Esophagus muscularis mucosa (tissue), 4 donors: ENCODE measurements around the gene NEMP2. TPM values are rescaled to one million over a fixed set of nuclear protein-coding genes. Genes with fewer than 3 reads are reported as not detected.

Experiments
- DNase-seq: peaks from one replicate; pipeline ENCODE4 v3.0.0-alpha.2; 2017; ENCODE audit errors: extremely low spot score
- H3K27ac ChIP-seq, 4 donors: fragments of 200-600 bp; sonication (generic); replicated peaks in 1 of 4; 1 replicate in 3 of 4; 2 replicates in 1 of 4; pipeline ENCODE4 v1.5.1; 2016 to 2019; ENCODE audit warnings: mild to moderate bottlenecking in 1 of 4
- H3K27me3 ChIP-seq, 4 donors: fragments of 200-600 bp; sonication (generic); one replicate each; pipeline versions ENCODE4 v1.5.1 to v1.6.0; 2016 to 2019
- H3K36me3 ChIP-seq, 4 donors: fragments of 200-600 bp; sonication (generic); one replicate each; pipeline ENCODE4 v1.5.1; 2016 to 2019
- H3K4me1 ChIP-seq, 4 donors: fragments of 200-600 bp; sonication (generic); one replicate each; pipeline ENCODE4 v1.5.1; 2016 to 2019
- H3K4me3 ChIP-seq, 4 donors: fragments of 200-600 bp; sonication (generic); 1 replicate in 2 of 4; 2 replicates in 2 of 4; pipeline ENCODE4 v1.5.1; 2016 to 2019; ENCODE audit warnings: mild to moderate bottlenecking in 4 of 4, moderate library complexity in 1 of 4
- H3K9me3 ChIP-seq, 4 donors: fragments of 200-600 bp; sonication (generic); 1 replicate in 3 of 4; 2 replicates in 1 of 4; pipeline ENCODE4 v1.5.1; 2016 to 2019
- EP300 ChIP-seq: sonication (generic); formaldehyde crosslinking; IDR thresholded peaks from one replicate; pipeline ENCODE4 v1.6.1; 2017; ENCODE audit warnings: antibody characterized with exemption
- POLR2A ChIP-seq: fragments of 450-650 bp; IDR thresholded peaks from one replicate; pipeline ENCODE4 v1.6.1; 2017; ENCODE audit warnings: antibody characterized with exemption, moderate library complexity, mild to moderate bottlenecking, low read depth
- POLR2AphosphoS5 ChIP-seq, 2 donors: sonication (generic); formaldehyde crosslinking; IDR thresholded peaks; one replicate each; pipeline ENCODE4 v1.6.1; 2017; ENCODE audit warnings: antibody characterized with exemption in 2 of 2
- WGBS: methylation state at CpG from one replicate; pipeline ENCODE4 v1.1.5; 2018; 5-methylcytosine and 5-hydroxymethylcytosine counted together
- intact Hi-C: fragments of 100-400 bp; cut with DNase I; formaldehyde crosslinking; loops from one replicate; pipeline ENCODE4 v1.15.1; 2023
- total RNA-seq, 4 donors: library from RNA; depleted of rRNA; stranded (reverse); fragments of >200 nt; gene quantifications; one replicate each; pipeline versions ENCODE4 v1.1.0 to v1.2.1, GENCODE V29; 2016
- TF ChIP-seq, protein P1 (sequence below), 3 experiments: fragments of 200-600 bp in 2 of 3; fragments of 450-650 bp in 1 of 3; sonication (generic) in 2 of 3; IDR thresholded peaks; one replicate each; pipeline ENCODE4 v1.5.1; 2017 to 2019; ENCODE audit warnings: antibody characterized with exemption in 3 of 3, mild to moderate bottlenecking in 2 of 3, moderate library complexity in 1 of 3

The NEMP2 gene
- total RNA-seq, 4 donors from 2014 or later = 2.5 to 5.7 (median 4.3) TPM

- Histone ChIP-seq H3K27me3 (no peaks in the 10 kb centered on the region), H3K36me3 (no peaks in the 10 kb centered on the region), H3K4me1 (peaks cover 0 to 3% (median 0%) of the 10 kb centered on the region in 4 donors), H3K4me3 (no peak overlapping the region), H3K27ac (no peak overlapping the region), H3K9me3 (peaks cover 0 to 4% (median 0%) of the 10 kb centered on the region in 4 donors)
- intact Hi-C loops = no loop called here
- DNase-seq = no peak
- WGBS = 47% methylated on average over 2 of the region's 2 CpGs
- TF ChIP-seq, protein P1, sequence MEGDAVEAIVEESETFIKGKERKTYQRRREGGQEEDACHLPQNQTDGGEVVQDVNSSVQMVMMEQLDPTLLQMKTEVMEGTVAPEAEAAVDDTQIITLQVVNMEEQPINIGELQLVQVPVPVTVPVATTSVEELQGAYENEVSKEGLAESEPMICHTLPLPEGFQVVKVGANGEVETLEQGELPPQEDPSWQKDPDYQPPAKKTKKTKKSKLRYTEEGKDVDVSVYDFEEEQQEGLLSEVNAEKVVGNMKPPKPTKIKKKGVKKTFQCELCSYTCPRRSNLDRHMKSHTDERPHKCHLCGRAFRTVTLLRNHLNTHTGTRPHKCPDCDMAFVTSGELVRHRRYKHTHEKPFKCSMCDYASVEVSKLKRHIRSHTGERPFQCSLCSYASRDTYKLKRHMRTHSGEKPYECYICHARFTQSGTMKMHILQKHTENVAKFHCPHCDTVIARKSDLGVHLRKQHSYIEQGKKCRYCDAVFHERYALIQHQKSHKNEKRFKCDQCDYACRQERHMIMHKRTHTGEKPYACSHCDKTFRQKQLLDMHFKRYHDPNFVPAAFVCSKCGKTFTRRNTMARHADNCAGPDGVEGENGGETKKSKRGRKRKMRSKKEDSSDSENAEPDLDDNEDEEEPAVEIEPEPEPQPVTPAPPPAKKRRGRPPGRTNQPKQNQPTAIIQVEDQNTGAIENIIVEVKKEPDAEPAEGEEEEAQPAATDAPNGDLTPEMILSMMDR (IDR thresholded peaks at IDR 0.05) = no peak
- TF ChIP-seq POLR2AphosphoS5 (IDR thresholded peaks at IDR 0.05) (no peak), EP300 (no peak), POLR2A (no peak)
Measured at GRCh38 chr2:190562121-190562520, 27.6 kb upstream of the NEMP2 start.

GRCh38 chr2:190561094-190561493 lies 26.6 kb upstream of the NEMP2 start:
- TF ChIP-seq, protein P1 (IDR thresholded peaks at IDR 0.05) = no peak
- TF ChIP-seq EP300 (no peak), POLR2A (no peak), POLR2AphosphoS5 (IDR thresholded peaks at IDR 0.05) (no peak)
- no peak overlapping the region for H3K27ac ChIP-seq
- H3K27me3 ChIP-seq = no peaks in the 10 kb centered on the region
- H3K36me3 ChIP-seq = no peaks in the 10 kb centered on the region
- H3K9me3 ChIP-seq = no peaks in the 10 kb centered on the region
- no peak overlapping the region for H3K4me3 ChIP-seq
- intact Hi-C loops = no loop called here
- WGBS = 94% methylated on average over 3 of the region's 3 CpGs
- DNase-seq = no peak
- peaks cover 0 to 3% (median 0%) of the 10 kb centered on the region in 4 donors for H3K4me1 ChIP-seq

DNA sequence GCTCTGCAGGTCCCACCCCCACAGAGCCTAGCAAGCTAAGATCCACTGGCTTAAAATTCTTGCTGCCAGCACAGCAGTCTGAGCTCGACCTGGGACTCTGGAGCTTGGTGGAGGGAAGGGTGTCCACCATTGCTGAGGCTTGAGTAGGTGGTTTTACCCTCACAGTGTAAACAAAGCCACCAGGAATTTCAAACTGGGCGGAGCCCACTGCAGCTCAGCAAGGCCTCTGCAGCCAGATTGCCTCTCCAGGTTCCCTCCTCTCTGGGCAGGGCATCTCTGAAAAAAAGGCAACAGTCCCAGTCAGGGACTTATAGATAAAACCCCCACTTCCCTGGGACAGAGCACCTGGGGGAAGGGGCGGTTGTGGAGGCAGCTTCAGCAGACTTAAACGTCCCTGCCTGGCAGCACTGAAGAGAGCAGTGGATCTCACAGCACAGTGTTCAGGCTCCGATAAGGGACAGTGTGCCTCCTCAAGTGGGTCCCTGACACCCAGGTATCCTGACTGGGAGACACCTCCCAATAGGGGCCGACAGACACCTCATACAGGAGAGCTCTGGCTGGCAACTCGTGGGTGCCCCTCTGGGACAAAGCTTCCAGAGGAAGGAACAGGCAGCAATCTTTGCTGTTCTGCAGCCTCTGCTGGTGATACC lies 20.0 kb upstream of the NEMP2 start:
- WGBS = 82% methylated on average over 3 of the region's 7 CpGs
- TF ChIP-seq EP300 = no peak
- H3K9me3 ChIP-seq = no peaks in the 10 kb centered on the region
- intact Hi-C loops = no loop called here
- no peak for DNase-seq
- no peaks in the 10 kb centered on the region for H3K27me3 ChIP-seq
- H3K36me3 ChIP-seq = no peaks in the 10 kb centered on the region
- no peak overlapping the region for H3K4me3 ChIP-seq
- H3K4me1 ChIP-seq = no peaks in the 10 kb centered on the region
- no peak overlapping the region for H3K27ac ChIP-seq

GRCh38 chr2:190553254-190553653 lies 18.7 kb upstream of the NEMP2 start:
- WGBS = 100% methylated on average over 1 of the region's 1 CpG
- intact Hi-C loops = no loop called here
- DNase-seq = no peak
- Histone ChIP-seq H3K4me3 (no peak overlapping the region), H3K27ac (no peak overlapping the region), H3K36me3 (no peaks in the 10 kb centered on the region), H3K4me1 (no peaks in the 10 kb centered on the region), H3K9me3 (no peaks in the 10 kb centered on the region), H3K27me3 (no peaks in the 10 kb centered on the region)
- TF ChIP-seq POLR2AphosphoS5 (IDR thresholded peaks at IDR 0.05) = no peak

DNA sequence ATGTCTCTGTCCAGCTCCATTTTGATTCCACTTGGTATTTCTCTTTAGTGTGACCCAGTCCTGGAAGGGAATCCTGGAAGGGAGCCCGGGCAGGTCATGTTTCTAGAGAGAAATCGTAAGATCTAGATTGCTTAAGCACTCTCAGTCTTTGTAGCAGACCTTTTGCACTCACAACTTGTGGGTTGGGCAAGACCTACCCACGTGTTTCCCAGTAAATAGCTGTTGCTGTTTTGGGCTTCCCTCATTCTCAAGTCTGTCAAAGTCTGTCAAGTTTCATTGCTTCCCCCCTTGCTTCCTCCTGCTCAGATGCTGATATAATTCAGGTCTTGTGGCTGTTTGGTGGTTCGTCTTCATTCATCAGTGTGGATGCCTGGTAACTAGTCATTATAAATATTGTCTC lies 17.4 kb upstream of the NEMP2 start:
- no peaks in the 10 kb centered on the region for H3K36me3 ChIP-seq
- H3K9me3 ChIP-seq = no peaks in the 10 kb centered on the region
- intact Hi-C loops = no loop called here
- no peak for DNase-seq
- TF ChIP-seq EP300 (no peak), POLR2AphosphoS5 (IDR thresholded peaks at IDR 0.05) (no peak), POLR2A (no peak)
- TF ChIP-seq, protein P1 (IDR thresholded peaks at IDR 0.05) = no peak
- no peak overlapping the region for H3K27ac ChIP-seq
- H3K27me3 ChIP-seq = no peaks in the 10 kb centered on the region
- 79% methylated on average over 4 of the region's 4 CpGs for WGBS
- H3K4me3 ChIP-seq = no peak overlapping the region
- H3K4me1 ChIP-seq = no peaks in the 10 kb centered on the region

DNA sequence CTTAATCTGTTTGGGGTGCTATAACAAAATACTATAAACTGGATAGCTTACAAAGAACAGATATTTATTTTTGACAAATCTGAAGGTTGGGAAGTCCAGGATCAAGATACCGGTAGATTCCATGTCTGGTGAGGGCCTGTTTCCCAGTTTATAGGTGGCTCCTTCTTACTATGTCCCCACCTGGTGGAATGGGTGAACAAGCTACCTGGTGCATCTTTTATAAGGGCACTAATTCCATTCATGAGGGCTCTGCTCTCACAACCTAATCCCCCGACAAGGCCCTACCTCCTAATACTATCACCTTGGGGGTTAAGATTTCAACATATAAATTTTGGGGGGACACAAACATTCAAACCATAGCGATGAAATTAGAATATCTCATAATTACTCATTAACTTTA lies 15.6 kb upstream of the NEMP2 start:
- intact Hi-C loops = no loop called here
- TF ChIP-seq POLR2A = no peak
- TF ChIP-seq POLR2AphosphoS5 (IDR thresholded peaks at IDR 0.05) = no peak
- no peak for TF ChIP-seq EP300
- TF ChIP-seq, protein P1 (IDR thresholded peaks at IDR 0.05) = no peak
- WGBS = 98% methylated on average over 3 of the region's 3 CpGs

More for the DNA sequence above, 15.6 kb upstream of the NEMP2 start:
- Histone ChIP-seq H3K27ac (no peak overlapping the region), H3K9me3 (no peaks in the 10 kb centered on the region), H3K27me3 (no peaks in the 10 kb centered on the region), H3K4me3 (no peak overlapping the region), H3K4me1 (peaks cover 0 to 7% (median 0%) of the 10 kb centered on the region in 4 donors), H3K36me3 (no peaks in the 10 kb centered on the region)
- no peak for DNase-seq
